Glutamatergic neuron (in vitro differentiated cells): ENCODE results near the gene OR5L1. TPM values are rescaled to one million over a fixed set of nuclear protein-coding genes. Genes with fewer than 3 reads are reported as not detected.

ENCODE experiments used
- DNase-seq: peaks from one replicate; pipeline ENCODE4 v3.0.0; 2022
- H3K27ac Mint-ChIP-seq: one replicate; pipeline ENCODE4 v1.8.0; 2020; ENCODE audit warnings: mild to moderate bottlenecking, mixed read lengths, inconsistent platforms; ENCODE audit not compliant: unreplicated experiment
- H3K27me3 Mint-ChIP-seq: one replicate; pipeline ENCODE4 v1.8.0; 2020; ENCODE audit warnings: mild to moderate bottlenecking, moderate library complexity, mixed read lengths, inconsistent platforms; ENCODE audit not compliant: unreplicated experiment
- H3K36me3 Mint-ChIP-seq: one replicate; pipeline ENCODE4 v1.8.0; 2020; ENCODE audit warnings: mild to moderate bottlenecking, mixed read lengths, inconsistent platforms; ENCODE audit not compliant: unreplicated experiment
- H3K4me1 Mint-ChIP-seq: one replicate; pipeline ENCODE4 v1.8.0; 2020; ENCODE audit warnings: mild to moderate bottlenecking, low read depth, mixed read lengths, inconsistent platforms; ENCODE audit not compliant: unreplicated experiment
- H3K4me3 Mint-ChIP-seq: one replicate; pipeline ENCODE4 v1.8.0; 2020; ENCODE audit warnings: mild to moderate bottlenecking, mixed read lengths, inconsistent platforms; ENCODE audit not compliant: unreplicated experiment
- H3K9me3 Mint-ChIP-seq: one replicate; pipeline ENCODE4 v1.8.0; 2020; ENCODE audit warnings: mild to moderate bottlenecking, moderate library complexity, mixed read lengths, inconsistent platforms; ENCODE audit not compliant: unreplicated experiment
- total RNA-seq: library from RNA; stranded (reverse); fragmentation: NEBNext Ultra II Directional; extraction: Animal tissue kit (Norgen Biotek cat#: 25700); gene quantifications from one replicate; pipeline ENCODE4 v1.2.1, GENCODE V29; 2021; ENCODE audit not compliant: unreplicated experiment
- TF ChIP-seq, protein P1 (sequence below): fragments of 200-600 bp; sonication (generic); IDR thresholded peaks from one replicate; pipeline ENCODE4 v1.5.0; 2021; ENCODE audit not compliant: partially characterized antibody, unreplicated experiment

Gene OR5L1
- total RNA-seq, 1 donor from 2014 or later = not detected

DNA sequence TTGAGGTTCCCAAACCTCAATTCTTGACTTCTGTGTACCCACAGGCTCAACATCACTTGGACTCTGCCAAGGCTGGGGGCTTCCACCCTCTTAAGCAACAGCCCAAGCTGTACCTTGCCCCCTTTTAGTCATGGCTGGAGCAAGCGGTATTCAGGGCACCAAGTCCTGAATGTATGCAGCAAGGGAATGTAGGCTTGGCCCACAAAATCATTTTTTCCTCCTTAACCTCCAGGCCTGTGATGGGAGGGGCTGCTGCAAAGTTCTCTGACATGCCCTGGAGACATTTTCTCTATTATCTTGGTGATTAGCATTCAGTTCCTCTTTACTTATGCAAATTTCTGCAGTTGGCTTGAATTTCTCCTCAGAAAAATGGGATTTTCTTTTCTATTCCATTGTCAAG is 4.9 kb upstream of the OR5L1 start:
- H3K9me3 Mint-ChIP-seq = peaks cover 13% of the 10 kb centered on the region

DNA sequence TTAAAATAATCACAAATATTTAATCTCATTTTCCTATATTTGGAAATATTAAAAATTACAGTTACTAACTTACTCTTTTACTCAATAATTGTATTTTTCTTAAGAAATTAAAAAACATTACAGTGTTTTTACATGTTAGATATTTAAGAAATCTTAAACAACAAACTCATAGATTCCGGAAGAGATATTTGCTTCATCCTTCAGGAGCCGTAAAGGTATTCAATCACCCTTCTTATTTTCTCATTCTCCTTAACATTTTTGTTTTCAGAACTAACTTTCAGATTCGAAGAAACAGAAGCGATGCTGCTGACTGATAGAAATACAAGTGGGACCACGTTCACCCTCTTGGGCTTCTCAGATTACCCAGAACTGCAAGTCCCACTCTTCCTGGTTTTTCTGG is 8.2 kb downstream of the OR5L1 start, which contains the start of gene OR5D18:
OR5D18 (plus strand) TSS at position 301 of the 400 bp plus-strand sequence; CDS start at position 301, 0 bp downstream.
- Mint-ChIP-seq H3K4me3 (no peak within 1 kb of the TSS), H3K36me3 (no peaks in the 10 kb centered on the region), H3K27ac (no peak within 1 kb of the TSS), H3K27me3 (peaks cover 3% of the 10 kb centered on the region), H3K9me3 (peaks cover 8% of the 10 kb centered on the region), H3K4me1 (no peaks in the 10 kb centered on the region)
- no peak for DNase-seq
- TF ChIP-seq, protein P1, sequence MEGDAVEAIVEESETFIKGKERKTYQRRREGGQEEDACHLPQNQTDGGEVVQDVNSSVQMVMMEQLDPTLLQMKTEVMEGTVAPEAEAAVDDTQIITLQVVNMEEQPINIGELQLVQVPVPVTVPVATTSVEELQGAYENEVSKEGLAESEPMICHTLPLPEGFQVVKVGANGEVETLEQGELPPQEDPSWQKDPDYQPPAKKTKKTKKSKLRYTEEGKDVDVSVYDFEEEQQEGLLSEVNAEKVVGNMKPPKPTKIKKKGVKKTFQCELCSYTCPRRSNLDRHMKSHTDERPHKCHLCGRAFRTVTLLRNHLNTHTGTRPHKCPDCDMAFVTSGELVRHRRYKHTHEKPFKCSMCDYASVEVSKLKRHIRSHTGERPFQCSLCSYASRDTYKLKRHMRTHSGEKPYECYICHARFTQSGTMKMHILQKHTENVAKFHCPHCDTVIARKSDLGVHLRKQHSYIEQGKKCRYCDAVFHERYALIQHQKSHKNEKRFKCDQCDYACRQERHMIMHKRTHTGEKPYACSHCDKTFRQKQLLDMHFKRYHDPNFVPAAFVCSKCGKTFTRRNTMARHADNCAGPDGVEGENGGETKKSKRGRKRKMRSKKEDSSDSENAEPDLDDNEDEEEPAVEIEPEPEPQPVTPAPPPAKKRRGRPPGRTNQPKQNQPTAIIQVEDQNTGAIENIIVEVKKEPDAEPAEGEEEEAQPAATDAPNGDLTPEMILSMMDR = no peak

More for the DNA sequence above, 4.9 kb upstream of the OR5L1 start:
- no peak overlapping the region for H3K27ac Mint-ChIP-seq
- H3K36me3 Mint-ChIP-seq = no peaks in the 10 kb centered on the region
- H3K4me1 Mint-ChIP-seq = no peaks in the 10 kb centered on the region
- TF ChIP-seq, protein P1 = no peak
- H3K4me3 Mint-ChIP-seq = no peak overlapping the region
- DNase-seq = no peak
- H3K27me3 Mint-ChIP-seq = no peaks in the 10 kb centered on the region

DNA sequence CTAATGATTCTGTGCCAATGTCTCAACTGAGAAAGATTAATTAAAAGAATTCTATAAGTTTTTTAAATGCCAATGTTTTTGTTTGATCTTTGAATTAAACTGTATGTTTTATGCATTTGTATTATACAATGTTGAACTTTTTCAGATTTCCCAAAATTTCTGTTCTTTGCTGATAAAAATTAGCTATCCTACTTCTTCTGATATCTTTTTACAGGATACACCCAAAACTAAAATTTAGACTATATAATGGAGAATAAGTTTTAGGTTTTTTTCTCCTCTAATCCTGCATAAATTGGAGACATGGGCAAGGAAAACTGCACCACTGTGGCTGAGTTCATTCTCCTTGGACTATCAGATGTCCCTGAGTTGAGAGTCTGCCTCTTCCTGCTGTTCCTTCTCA is 15.8 kb downstream of the OR5L1 start, which contains the start of gene OR5L2:
OR5L2 (plus strand) TSS at position 301 of the 400 bp plus-strand sequence; CDS start at position 301, 0 bp downstream.
- peaks cover 8% of the 10 kb centered on the region for H3K9me3 Mint-ChIP-seq
- no peaks in the 10 kb centered on the region for H3K36me3 Mint-ChIP-seq
- H3K27ac Mint-ChIP-seq = no peak within 1 kb of the TSS
- H3K27me3 Mint-ChIP-seq = no peaks in the 10 kb centered on the region
- no peaks in the 10 kb centered on the region for H3K4me1 Mint-ChIP-seq
- H3K4me3 Mint-ChIP-seq = no peak within 1 kb of the TSS
- no peak for DNase-seq
- TF ChIP-seq, protein P1 = no peak

DNA sequence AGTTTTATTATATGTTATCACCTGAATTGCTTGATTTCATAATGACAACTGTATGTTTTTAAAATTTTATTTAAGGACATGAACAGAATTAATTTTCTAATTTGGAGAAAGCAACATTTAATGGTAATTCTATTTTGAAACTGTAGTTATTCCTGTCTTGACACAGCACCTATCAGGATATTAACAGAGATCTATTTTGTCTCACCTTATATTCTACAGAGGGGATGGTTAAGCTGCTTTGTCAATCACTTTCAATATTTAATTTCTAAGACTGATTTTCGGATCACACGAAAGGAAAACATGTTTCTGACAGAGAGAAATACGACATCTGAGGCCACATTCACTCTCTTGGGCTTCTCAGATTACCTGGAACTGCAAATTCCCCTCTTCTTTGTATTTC is 27.3 kb downstream of the OR5L1 start, which contains the start of gene OR5D16:
OR5D16 (plus strand) TSS at position 301 of the 400 bp plus-strand sequence; CDS start at position 301, 0 bp downstream.
- TF ChIP-seq, protein P1 = no peak
- Mint-ChIP-seq H3K27me3 (no peaks in the 10 kb centered on the region), H3K4me1 (no peaks in the 10 kb centered on the region), H3K36me3 (peaks cover 4% of the 10 kb centered on the region), H3K27ac (no peak within 1 kb of the TSS), H3K9me3 (peaks cover 5% of the 10 kb centered on the region), H3K4me3 (no peak within 1 kb of the TSS)
- DNase-seq = no peak

DNA sequence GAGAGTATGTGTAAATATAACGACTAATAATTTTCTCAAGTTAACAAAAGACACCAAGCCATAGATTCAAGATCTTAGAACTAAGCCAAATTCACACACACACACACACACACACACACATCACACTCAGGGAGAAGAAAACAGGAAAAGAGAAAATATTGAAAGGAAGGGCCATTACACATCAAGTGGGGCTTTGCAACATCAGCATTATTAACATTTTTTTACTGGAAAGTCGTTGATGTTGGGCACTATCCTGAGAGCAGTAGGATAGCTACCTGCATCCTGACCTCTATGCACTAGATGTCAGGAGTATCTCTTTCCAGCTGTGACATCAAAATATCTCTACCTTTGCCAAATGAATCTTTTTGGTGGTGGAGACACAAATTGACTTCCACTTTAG is 36.3 kb downstream of the OR5L1 start:
- no peaks in the 10 kb centered on the region for H3K4me1 Mint-ChIP-seq
- no peak for DNase-seq
- no peak overlapping the region for H3K4me3 Mint-ChIP-seq
- TF ChIP-seq, protein P1 = no peak
- H3K27ac Mint-ChIP-seq = no peak overlapping the region
- no peaks in the 10 kb centered on the region for H3K36me3 Mint-ChIP-seq
- H3K27me3 Mint-ChIP-seq = peaks cover 1% of the 10 kb centered on the region
- H3K9me3 Mint-ChIP-seq = peaks cover 1% of the 10 kb centered on the region
